HG03521 (cell line): ENCODE data around the gene STK32A.

Source experiments
- ATAC-seq: cut with Tn5 transposase; IDR thresholded peaks from one replicate; pipeline ENCODE4 v1.9.1; 2021; ENCODE audit warnings: mild to moderate bottlenecking, moderate library complexity; ENCODE audit not compliant: unreplicated experiment

Gene STK32A

DNA sequence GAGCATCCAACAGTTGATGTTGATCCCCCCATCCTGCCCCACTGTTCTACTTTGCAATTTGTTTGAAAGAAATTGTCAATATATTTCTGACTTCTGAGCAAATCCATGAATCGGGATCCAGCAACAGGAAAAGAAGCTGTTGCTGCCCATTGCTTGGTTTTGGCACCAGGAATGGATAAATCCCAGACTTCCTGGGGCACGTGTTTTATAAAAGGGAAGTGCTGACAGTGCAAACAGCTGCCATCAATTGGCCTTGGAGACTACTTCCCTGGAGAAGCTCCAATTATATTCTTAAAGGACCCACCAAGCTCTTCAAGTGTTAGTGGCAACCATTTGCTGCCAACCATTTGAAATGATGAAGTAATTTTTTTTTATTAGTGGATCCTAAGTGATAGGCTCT, 13.7 kb downstream of the STK32A start:
- no peak for ATAC-seq

DNA sequence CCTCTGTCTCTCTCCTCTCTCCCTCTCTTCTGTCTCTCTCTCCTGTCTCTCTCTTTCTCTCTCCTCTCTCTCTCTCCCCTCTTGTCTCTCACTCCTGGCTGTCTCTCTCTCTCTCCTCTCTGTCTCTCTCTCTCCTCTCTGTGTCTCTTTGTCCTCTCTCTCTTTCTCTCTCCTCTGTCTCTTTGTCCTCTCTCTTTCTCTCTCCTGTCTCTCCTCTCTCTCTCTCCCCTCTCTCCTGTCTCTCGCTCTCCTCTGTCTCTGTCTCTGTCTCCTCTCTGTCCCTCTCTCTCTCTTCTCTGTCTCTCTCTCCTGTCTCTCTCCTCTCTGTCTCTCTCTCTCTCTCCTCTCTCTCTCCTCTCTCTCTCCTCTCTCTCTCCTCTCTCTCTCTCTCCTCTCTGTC, 25.0 kb downstream of the STK32A start:
- ATAC-seq: no peak

DNA sequence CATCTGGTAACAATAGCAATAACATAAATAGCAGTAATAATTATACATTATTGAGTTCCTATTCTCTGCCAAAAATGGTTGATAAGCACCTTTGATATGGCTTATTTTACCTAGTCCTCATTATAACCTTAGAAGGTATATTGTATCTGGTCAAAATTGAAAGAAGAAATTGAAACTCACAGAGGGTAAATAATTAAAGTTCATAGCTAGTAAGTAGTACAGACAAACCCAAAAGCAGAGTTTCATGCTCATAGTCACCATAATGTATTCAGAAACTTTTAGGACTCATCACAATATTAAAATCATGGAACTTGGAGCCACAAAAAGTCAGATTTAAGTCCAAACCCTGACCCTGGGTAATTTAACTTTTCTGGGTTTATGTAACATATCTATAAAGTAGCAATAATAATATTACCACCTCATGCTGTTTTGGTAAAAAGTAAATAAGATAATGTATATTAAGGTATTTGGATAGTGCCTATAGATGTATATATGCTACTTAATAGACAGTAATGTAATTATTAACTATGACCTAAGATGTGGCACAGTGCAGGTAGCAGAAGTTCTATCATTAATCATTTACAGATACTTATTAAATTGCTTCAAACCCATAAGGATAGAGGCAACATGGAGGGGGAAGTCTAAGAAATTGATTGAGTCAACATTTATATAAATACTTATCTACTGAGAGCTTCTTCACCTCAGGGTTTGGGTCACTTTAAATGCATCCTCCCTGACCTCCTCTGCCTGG, 32.4 kb downstream of the STK32A start:
- no peak for ATAC-seq

DNA sequence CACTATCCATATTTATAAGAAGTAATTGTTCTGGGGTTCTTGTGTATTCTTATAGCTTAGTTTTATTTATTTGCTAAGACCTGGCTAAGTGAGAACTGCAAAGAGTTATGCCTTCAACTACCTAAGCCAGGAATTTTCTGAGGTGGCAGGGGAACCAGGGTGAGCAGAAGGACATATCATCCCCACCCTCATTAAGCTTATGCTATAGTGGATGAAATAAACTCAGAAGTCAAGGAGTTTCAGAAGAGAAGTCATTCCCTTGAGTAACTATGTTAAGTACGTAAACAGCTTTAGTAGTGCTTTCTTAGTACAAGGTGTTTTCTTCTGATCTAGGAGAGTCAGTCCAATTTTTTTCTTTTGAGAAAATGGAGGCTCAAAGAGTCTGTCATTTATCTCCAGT, 41.7 kb downstream of the STK32A start:
- ATAC-seq: no peak

DNA sequence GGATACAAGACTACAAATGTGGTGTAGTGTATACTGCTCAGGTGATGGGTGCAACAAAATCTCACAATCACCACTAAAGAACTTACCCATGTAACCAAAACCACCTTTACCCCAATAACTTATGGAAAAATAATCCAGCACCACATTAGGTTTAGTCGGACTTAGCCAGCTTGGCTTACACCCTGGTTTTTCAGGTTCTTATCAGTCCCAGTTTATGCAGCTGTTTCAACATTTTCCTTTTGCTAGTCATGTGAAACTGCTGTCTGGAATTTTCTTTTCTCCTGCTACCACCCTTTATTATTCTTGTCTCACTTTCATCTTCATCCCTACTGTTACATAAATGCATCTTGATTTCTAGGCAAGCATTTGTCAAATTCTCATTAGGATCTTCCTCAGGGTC, 51.5 kb downstream of the STK32A start:
- ATAC-seq: no peak

DNA sequence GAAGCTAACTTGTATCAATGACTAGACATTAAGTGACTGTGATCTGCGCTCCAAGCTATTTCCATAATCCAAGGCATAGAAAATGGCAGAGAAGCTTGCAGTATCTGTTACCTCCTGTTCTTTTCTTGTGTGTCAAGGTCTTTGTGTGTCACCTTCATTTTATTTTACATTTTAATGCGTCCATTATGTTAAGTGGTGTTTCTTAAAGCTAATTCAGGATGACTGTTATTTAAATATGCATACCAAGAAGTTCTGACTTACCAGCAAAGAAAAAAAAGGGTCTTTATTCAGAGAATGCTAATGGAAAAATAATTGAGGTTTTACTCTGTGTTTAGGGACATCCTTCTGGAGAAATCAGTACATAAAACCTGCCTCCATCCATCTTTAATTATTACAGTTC, 52.3 kb downstream of the STK32A start:
- no peak for ATAC-seq

DNA sequence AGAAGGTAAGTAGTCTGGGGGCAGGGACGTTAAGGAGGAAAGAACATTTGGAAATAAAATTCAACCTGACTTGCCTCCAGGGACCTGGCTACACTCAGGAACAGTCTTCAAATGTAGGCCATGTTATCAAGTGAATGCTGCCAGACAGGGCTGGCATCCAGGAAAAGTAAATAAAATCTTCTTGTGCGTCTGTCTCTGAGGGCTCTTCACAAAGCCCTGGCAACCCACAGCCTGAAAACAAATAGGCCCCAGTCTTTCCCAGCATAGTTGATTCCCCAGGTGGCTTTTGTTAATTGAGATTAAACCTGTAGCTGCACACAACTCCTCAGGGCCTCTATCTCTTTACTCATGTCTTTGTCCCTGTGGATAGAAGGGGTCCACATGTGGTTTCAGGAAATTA, 55.4 kb downstream of the STK32A start:
- no peak for ATAC-seq

DNA sequence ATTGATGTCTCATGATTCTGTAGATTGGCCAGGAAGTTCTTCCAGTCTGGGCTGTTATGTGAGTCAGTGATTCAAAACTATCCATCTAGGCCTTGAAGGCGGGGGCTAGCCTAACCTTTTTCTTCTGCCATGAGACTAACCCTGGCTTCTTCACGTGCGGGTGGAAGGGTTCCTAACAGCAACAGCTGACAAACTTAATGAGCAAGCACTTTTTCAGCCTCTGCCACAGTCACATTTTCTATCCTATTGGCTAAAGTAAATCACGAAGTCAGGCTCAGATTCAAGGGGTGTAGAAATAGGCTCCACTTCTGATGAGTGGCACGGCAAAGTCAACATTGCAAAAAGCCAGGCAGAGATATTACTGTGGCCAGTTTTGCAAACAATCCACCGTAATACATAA, 68.4 kb downstream of the STK32A start:
- ATAC-seq: no peak

DNA sequence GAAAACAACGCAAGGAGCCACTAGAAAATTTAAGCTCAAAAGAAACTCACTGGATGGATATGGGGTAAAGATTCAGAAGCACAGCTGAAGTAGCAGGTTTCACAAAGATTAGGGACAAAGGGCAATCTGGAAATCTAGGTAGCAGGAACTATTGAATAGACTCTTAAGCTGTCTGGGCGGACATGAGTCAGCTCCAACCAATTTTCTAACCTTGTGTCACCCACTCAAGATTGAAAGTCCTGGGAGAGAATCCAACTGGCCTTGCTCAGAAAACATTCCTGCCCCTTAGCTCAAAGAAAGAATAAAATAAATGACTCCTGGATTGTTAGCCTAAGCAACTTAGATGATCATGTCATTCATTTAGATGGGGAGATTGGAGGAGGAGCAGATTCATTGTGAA, 69.2 kb downstream of the STK32A start:
- ATAC-seq: no peak

DNA sequence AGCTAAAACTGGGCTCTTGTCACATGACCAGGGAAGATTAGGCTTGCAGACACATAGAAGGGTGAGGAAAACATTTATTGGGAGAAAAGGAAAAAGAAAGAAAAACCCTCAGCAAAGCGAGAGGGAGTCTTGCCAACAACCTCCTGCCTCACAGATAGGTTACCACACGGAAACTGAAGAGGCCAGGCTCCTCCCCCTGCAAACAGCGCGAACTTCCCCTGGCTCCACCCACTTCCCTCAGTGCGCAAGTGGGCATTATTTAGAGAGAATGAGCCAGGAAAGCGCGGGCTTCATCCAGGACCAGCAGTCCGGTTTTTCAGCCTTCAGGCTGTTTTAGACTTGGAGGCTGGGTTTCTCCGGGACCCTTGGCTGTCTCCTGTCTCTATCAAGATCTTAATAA, 70.3 kb downstream of the STK32A start:
- no peak for ATAC-seq

DNA sequence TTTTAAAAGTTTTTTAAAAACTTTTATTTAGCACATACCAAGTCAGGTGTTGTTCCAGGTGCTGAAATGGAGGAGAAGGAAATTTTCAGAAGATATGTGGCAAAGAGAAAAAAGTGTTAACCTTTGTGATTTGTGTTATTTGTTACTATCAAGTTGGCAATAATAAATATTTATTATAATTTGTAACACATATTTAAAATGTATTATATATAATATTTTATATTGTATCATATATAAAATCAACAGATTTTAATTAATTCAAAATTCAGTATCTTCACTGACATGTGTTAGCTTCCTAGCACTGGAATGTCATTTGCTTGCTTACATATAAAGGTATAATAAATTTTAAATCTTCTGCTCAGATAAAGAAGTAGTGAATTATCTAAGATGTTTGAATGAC, 71.5 kb downstream of the STK32A start:
- no peak for ATAC-seq

DNA sequence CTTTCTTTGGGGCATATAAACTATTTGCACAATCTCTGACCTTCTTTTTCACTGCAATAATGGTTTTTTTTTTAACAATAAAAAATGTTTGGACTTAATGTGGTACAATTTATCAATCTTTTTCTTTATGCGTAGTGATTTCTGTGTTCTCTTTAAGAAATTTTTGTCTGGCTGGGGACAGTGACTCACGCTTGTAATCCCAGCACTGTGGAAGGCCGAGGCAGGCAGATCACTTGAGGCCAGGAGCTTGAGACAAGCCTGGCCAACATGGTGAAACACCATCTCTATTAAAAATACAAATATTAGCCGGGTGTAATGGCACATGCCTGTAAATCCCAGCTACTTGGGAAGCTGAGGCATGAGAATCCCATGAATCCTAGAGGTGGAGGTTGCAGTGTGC, 72.3 kb downstream of the STK32A start:
- ATAC-seq: no peak

DNA sequence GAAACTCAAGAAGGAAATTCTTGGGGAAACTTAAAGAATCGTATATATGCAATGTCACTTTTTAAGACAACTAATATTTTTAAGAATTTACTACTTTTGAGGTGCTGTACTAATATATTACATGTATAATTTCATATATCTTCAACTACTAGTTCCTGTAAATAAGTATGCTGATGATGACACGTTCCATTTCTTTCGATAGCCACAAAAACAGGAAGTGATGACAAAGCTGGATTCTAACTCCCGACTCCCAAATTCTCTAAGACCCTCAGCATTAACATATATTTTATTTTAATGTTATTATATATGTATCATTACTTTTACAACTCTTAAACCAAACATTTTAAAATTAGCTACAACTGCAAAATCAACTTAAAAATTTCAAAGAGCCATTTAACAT, 74.8 kb downstream of the STK32A start:
- no peak for ATAC-seq

DNA sequence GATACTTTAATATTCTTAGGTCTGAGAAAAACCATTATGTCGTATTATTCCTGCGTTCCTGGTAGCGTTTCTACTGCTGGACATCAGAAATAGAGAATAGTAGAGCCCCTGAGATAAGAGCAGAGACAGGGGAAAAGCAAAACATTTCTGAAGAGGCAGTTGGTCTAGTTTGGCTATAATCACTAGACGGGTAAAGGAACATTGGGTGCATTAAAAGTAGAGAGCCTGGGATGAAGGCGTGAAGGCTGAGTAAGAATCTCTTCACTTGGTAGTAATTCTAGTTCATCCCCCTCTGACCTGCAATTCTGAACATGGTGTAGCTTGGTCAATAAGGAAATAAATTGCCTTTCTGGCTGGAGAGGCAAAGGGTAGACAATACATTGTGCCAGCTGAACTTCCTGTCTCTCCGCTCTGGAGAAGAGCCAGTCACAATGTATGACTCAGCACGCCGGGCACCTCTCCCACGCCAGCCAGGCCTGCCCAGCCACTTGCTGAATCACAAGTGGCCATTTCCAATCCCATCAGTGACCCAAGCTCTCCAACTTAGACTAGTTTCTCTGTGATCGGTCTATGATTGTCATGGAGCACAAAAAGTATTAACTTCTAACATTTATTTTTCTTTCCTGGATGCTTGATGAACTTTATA, 75.4 kb downstream of the STK32A start:
- no peak for ATAC-seq

DNA sequence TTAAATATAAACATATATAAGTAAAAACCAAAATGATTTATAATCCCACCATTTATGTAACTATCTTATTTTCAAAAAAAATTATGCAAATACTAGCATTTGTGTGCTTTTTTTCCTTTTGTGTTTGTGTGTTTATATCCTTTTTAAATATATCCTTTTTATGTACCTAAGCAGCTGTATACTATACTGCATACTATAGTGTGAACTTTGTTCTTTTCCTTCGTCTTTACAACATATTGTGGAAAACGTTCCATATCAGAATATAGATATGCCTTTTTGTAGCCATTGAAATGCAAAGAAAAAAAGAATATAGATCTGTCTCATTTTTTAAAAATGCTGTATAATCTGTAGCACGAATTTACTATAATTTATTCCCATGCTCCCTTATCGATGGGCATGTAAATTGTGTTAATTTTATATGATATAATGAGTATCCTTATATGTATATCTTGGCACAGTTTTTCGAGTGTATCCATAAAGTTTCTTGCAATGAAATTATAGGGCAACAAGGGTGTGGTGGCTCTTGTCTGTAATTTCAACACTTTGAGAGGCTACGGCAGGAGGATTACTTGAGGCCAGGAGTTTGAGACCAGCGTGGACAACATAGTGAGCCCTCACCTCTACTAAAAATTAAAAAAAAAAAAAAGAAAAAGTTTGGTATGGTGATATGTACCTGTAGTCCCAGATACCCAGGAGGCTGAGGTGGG, 83.3 kb downstream of the STK32A start:
- no peak for ATAC-seq

DNA sequence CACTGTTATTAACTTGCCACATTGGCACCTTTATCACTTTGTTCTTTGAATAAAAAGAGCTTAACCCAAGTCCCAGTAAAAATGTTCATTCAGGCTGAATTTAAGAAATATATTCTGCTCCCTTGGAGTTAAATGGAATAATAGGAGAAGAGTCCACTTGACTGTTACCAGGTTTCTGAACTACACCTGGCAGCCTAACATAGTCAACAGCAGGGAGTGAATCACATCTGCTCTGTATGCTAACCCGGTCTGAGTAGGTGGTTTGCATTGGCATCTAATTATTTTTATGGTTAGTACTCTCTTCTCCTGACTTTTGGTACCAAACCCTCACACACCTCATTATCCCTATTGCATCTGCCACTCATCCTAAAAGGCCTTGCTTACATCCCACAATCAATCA, 86.7 kb downstream of the STK32A start:
- ATAC-seq: no peak

DNA sequence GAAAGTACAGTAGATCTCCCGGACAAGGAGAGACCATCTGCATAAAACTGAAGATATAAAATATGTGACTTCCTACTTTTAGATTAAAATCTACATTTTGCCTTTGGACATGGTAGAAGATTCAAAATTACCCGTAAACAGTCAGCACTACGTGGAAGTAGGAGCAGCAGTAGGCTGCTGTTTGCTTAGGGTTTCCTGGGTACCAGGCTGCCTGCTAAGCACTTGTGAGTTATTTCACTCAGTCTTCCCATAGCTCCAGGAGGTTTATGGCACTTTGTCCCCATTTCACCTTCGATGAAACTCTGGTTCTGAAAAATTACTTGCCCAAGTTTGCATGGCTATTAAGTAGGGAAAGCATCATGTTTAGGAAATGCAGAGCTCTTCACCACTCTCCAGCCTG, 92.6 kb downstream of the STK32A start:
- ATAC-seq: no peak

DNA sequence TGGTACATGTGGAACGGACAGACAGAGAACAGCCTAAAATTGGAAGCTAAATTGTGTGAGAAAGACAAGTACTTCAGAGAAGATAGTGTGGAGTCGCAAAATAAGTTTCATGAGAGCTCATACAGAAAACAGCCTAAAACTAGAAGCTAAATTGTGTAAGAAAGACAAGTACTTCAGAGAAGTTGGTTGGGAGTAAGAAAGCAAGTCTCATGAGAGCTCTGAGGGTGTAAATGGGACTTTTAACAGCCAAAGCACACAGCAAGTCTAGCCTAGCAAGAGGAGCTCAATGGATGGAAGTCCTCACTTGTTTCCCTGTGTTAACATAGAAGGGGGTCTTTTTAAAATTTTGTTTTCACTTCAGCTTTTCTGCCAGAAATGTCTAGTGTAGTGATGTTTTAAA, 93.1 kb downstream of the STK32A start:
- ATAC-seq: no peak

DNA sequence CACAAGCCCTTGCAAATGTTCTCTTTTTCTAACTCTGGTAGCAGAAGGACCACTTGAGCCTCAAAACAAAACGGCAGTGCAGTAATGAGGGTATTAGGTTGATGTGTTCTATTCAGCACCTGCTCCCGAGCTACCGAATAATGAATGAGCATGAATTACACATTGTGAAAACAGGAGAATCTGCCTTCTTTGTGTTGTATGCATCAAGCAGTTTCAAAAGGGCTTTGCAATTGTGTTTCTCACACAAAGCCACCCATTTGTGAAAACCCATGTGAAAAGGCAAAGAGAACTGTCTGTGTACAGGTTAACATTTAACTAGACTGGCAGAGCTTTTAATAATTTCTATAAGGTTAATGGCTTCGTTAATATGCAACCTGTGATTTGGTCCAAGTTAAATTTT, 97.8 kb downstream of the STK32A start:
- ATAC-seq: no peak

DNA sequence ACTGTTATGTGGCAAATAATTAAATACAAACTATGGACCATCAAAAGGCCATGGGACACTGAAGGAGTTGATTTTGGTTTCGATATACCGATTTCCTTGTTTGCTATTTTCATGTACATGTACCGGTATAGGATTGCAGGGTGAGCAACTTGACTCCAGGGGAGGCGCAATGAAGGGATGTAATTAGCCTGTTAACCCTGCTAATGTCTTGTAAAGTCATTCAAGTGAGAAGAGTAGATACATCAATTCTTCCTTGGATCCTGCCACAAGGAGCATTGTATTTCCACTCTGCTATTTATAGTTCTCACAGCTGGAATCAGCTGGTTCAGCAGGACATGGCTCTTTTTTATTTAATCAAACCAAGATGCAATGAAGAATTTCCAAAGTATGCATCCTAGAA, 102.0 kb downstream of the STK32A start:
- ATAC-seq: no peak

DNA sequence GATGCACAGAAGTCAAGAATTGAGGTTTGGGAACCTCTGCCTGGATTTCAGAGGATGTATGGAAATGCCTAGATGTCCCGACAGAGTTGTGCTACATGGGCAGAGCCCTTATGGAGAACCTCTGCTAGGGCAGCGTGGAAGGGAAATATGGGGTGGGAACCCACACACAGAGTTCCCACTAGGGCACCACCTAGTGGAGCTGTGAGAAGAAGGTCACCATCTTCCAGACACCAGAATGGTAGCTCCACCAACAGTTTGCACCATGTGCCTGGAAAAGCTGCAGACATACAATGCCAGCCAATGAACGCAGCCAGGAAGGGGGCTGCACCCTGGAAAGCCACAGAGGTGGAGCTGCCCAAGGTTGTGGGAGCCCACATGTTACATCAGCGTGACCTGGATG, 104.5 kb downstream of the STK32A start:
- no peak for ATAC-seq

DNA sequence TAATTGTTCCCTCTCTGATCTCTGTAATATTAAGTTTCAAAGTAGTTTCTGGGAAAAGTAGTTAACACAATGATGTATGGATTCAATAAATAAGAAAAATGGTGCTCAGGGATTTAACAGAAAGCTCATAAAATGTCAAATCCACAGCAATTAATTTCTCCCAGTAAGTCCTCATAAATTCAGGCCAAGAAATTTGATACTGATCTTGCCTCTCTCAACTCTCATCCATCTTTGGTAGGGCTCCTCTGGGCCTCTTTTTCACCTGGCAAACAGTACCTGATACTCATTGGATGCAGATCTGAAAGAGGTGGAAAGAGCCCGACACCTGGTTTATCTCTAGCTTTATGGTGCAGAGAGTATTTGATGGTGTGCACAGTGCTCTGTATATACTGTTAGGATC, 106.1 kb downstream of the STK32A start:
- ATAC-seq: no peak
